Body of pancreas (tissue), 4 donors: Measurements from ENCODE around the gene EPHA10. TPM values are rescaled to one million over a fixed set of nuclear protein-coding genes. Genes with fewer than 3 reads are reported as not detected.

ENCODE experiments used
- ATAC-seq: fragments of 150-250 bp; one replicate; pipeline ENCODE4 v1.9.1; 2016
- DNase-seq, 4 donors: peaks; one replicate each; pipeline ENCODE4 v3.0.0-alpha.2; 2019
- H3K27ac ChIP-seq, 4 donors: fragments of 200-600 bp; sonication (generic); 1 replicate in 3 of 4; 2 replicates in 1 of 4; pipeline versions ENCODE4 v1.5.1 to v1.6.1; 2016 to 2019; ENCODE audit warnings: mild to moderate bottlenecking in 1 of 4, mixed read lengths in 1 of 4, moderate library complexity in 1 of 4
- H3K27me3 ChIP-seq, 2 donors: fragments of 200-600 bp; sonication (generic); one replicate each; pipeline ENCODE4 v1.6.0; 2016; ENCODE audit warnings: mild to moderate bottlenecking in 1 of 2
- H3K36me3 ChIP-seq, 2 donors: fragments of 200-600 bp; sonication (generic); replicated peaks in 1 of 2; 2 replicates each; pipeline ENCODE4 v1.5.1; 2016; ENCODE audit warnings: low read depth in 2 of 2; ENCODE audit not compliant: insufficient read depth in 1 of 2
- H3K4me1 ChIP-seq: fragments of 200-600 bp; sonication (generic); one replicate; pipeline ENCODE4 v1.6.0; 2016
- H3K4me3 ChIP-seq, 2 donors: fragments of 200-600 bp; sonication (generic); 1 replicate in 1 of 2; 2 replicates in 1 of 2; pipeline ENCODE4 v1.5.1; 2016 to 2019
- H3K9me3 ChIP-seq, 3 donors: fragments of 200-600 bp; sonication (generic); 1 replicate in 2 of 3; 2 replicates in 1 of 3; pipeline ENCODE4 v1.5.1; 2016
- CTCF ChIP-seq, 7 experiments: fragments of 450-650 bp in 4 of 7; fragments of 200-600 bp in 3 of 7; sonication (generic) in 3 of 7; IDR thresholded peaks; one replicate each; pipeline ENCODE4 v1.5.1; 2016 to 2019; ENCODE audit warnings: antibody characterized with exemption in 7 of 7
- POLR2A ChIP-seq, 3 donors: fragments of 450-650 bp; IDR thresholded peaks; one replicate each; pipeline ENCODE4 v1.6.1; 2016; ENCODE audit warnings: antibody characterized with exemption in 3 of 3, mild to moderate bottlenecking in 2 of 3
- WGBS, 2 donors: methylation state at CpG; one replicate each; pipeline ENCODE4 v1.1.5; 2017; 5-methylcytosine and 5-hydroxymethylcytosine counted together
- intact Hi-C: fragments of 100-400 bp; cut with DNase I; formaldehyde crosslinking; loops from one replicate; pipeline ENCODE4 v1.15.1; 2023
- total RNA-seq, 2 donors: library from RNA; depleted of rRNA; stranded (reverse); fragments of >200 nt; gene quantifications; one replicate each; pipeline ENCODE4 v1.1.0, GENCODE V29; 2016

Gene EPHA10
- 1 to 10 TPM; 1.6 to 2.0 TPM for total RNA-seq

GRCh38 chr1:37764888-37765441 lies at the start of gene EPHA10:
EPHA10 (minus strand) TSS chr1:37765120; CDS start chr1:37765066, 54 bp downstream.
- Histone ChIP-seq H3K9me3 (no peaks in the 10 kb centered on the region), H3K27ac (no peak within 1 kb of the TSS), H3K4me1 (peaks cover 4% of the 10 kb centered on the region), H3K36me3 (no peaks in the 10 kb centered on the region), H3K4me3 (no peak within 1 kb of the TSS), H3K27me3 (peaks cover 0 to 32% of the 10 kb centered on the region in 2 donors)
- TF ChIP-seq CTCF (IDR thresholded peaks at IDR 0.05) (no peak), POLR2A (IDR thresholded peaks at IDR 0.05) (no peak)
- 3 to 8% methylated on average over 17 to 33 of the region's 33 CpGs for WGBS, 2 donors
- intact Hi-C loops = no loop called here
- DNase-seq = no peak
- no peak for ATAC-seq

GRCh38 chr1:37814252-37814651 lies 49.3 kb upstream of the EPHA10 start:
- DNase-seq = peak in 1 of 4 donors; percentile 23
- Histone ChIP-seq H3K27me3 (no peaks in the 10 kb centered on the region), H3K27ac (no peak overlapping the region), H3K9me3 (no peaks in the 10 kb centered on the region), H3K4me1 (peaks cover 22% of the 10 kb centered on the region), H3K36me3 (peaks cover 0 to 5% of the 10 kb centered on the region in 2 donors), H3K4me3 (no peak overlapping the region)
- ATAC-seq = no peak
- 70 to 76% methylated on average over 3 to 7 of the region's 7 CpGs for WGBS, 2 donors
- intact Hi-C loops = no loop called here
- no peak for TF ChIP-seq CTCF (IDR thresholded peaks at IDR 0.05)
- no peak for TF ChIP-seq POLR2A (IDR thresholded peaks at IDR 0.05)

- no peak for ATAC-seq
- WGBS, 2 donors = 80 to 90% methylated on average over 2 of the region's 2 CpGs
- DNase-seq = no peak
- no peak overlapping the region for H3K4me3 ChIP-seq
- intact Hi-C loops = no loop called here
- H3K9me3 ChIP-seq = no peaks in the 10 kb centered on the region
- TF ChIP-seq POLR2A (IDR thresholded peaks at IDR 0.05) (no peak), CTCF (IDR thresholded peaks at IDR 0.05) (no peak)
- H3K27ac ChIP-seq = no peak overlapping the region
- H3K27me3 ChIP-seq = no peaks in the 10 kb centered on the region
- peaks cover 0 to 5% of the 10 kb centered on the region in 2 donors for H3K36me3 ChIP-seq
- peaks cover 28% of the 10 kb centered on the region for H3K4me1 ChIP-seq
Measured at GRCh38 chr1:37813529-37814145, 48.7 kb upstream of the EPHA10 start.

GRCh38 chr1:37811027-37811655 lies 46.2 kb upstream of the EPHA10 start:
- TF ChIP-seq POLR2A (IDR thresholded peaks at IDR 0.05) = no peak
- peak; percentile 45 to 77 (median 73) for TF ChIP-seq CTCF (IDR thresholded peaks at IDR 0.05)
- Histone ChIP-seq H3K27me3 (no peaks in the 10 kb centered on the region), H3K36me3 (peaks cover 0 to 5% of the 10 kb centered on the region in 2 donors), H3K4me3 (no peak overlapping the region), H3K4me1 (peaks cover 31% of the 10 kb centered on the region), H3K27ac (peak overlapping the region in 1 of 4 donors; percentile 3), H3K9me3 (no peaks in the 10 kb centered on the region)
- ATAC-seq (peak; percentile 15), DNase-seq (peak; percentile 68 to 76 (median 72))
- 29 to 34% methylated on average over 7 of the region's 7 CpGs for WGBS, 2 donors
- intact Hi-C loops = no loop called here
